ENCODE data around the gene POP5. TPM values are rescaled to one million over a fixed set of nuclear protein-coding genes. Genes with fewer than 3 reads are reported as not detected.

The POP5 gene
- total RNA-seq, 1 experiment from 2014 or later: 64.0 TPM

GRCh38 chr12:120581998-120582397, 796 bp upstream of the POP5 start:
- Histone ChIP-seq H3K4me1 (ENCODE audit: insufficient read depth, low read length) (no peaks in the 10 kb centered on the region), H3K9ac (ENCODE audit: extremely low read depth, insufficient read length, low read length) (no peak overlapping the region), H3K23ac (ENCODE audit: insufficient read length, low read depth, low read length) (no peak overlapping the region), H4K91ac (ENCODE audit: insufficient read length, low read depth, low read length) (no peak overlapping the region), H3T11ph (ENCODE audit: low read length) (no peak overlapping the region), H3K79me1 (ENCODE audit: insufficient read depth, low read depth, low read length, poor library complexity, severe bottlenecking) (no peaks in the 10 kb centered on the region), H3K4me2 (ENCODE audit: insufficient read depth, insufficient read length, low read length) (peak overlapping the region; percentile 76), H3K79me2 (ENCODE audit: insufficient read depth, low read length) (no peaks in the 10 kb centered on the region), H3K9me3 (ENCODE audit: control insufficient read depth, low read depth, low read length) (no peaks in the 10 kb centered on the region), H2BK120ac (ENCODE audit: low read depth, low read length, poor library complexity, severe bottlenecking) (no peak overlapping the region), H3K23me2 (ENCODE audit: insufficient read length, low read depth, low read length, poor library complexity, severe bottlenecking) (peaks cover 3% of the 10 kb centered on the region), H4K5ac (ENCODE audit: insufficient read length, low read depth, low read length) (no peak overlapping the region), H2BK12ac (ENCODE audit: insufficient read length, low read depth, low read length) (no peak overlapping the region), H2BK15ac (ENCODE audit: low read depth, low read length) (no peak overlapping the region), H2BK20ac (ENCODE audit: low read depth, low read length, poor library complexity, severe bottlenecking) (no peak overlapping the region), H3K14ac (ENCODE audit: insufficient read depth, low read length) (no peak overlapping the region), H3K18ac (ENCODE audit: insufficient read length, low read depth, low read length) (no peak overlapping the region), H3K56ac (ENCODE audit: insufficient read length, low read depth, low read length) (no peak overlapping the region), H3K27me3 (ENCODE audit: insufficient read depth, low read length) (no peaks in the 10 kb centered on the region; the same call in 1 of the 2 replicates), H2BK5ac (ENCODE audit: insufficient read length, low read length) (no peak overlapping the region), H4K20me1 (ENCODE audit: control insufficient read depth, insufficient read depth, insufficient read length) (no peaks in the 10 kb centered on the region), H3K27ac (ENCODE audit: insufficient read length, low read depth, low read length) (no peak overlapping the region), H3K4ac (ENCODE audit: low read depth, low read length) (no peak overlapping the region), H2AFZ (ENCODE audit: low read length) (no peak overlapping the region), H4K8ac (replicated peaks; ENCODE audit: insufficient read length, low read depth, low read length) (no peak overlapping the region), H2AK5ac (ENCODE audit: insufficient read length, low read length) (no peak overlapping the region)
- Mint-ChIP-seq H3K36me3 (ENCODE audit: insufficient read depth in 1 of 3, low read depth in 3 of 3) (peaks cover 6 to 34% (median 25%) of the 10 kb centered on the region in 3 experiments), H3K4me1 (peaks cover 20 to 22% of the 10 kb centered on the region in 2 experiments), H3K27me3 (ENCODE audit: low read depth) (peaks cover 26% of the 10 kb centered on the region), H3K9me3 (no peaks in the 10 kb centered on the region), H3K27ac (no peak overlapping the region), H3K4me3 (peak overlapping the region; percentile 99)
- no peak for TF ChIP-seq CTCF (conservative IDR thresholded peaks at IDR 0.05)
- no CpG with 5 or more reads among the region's 9 CpGs for WGBS (ENCODE audit: extremely low coverage, insufficient read length, low lambda C conversion rate)
- no peak for DNase-seq

Measured in H9 (cell line).